Smooth muscle cell of the brain vasculature (primary cell): Measurements from ENCODE around the gene CDH23.

Source experiments
- DNase-seq: peaks from one replicate; pipeline ENCODE4 v3.0.0-alpha.2; 2012; ENCODE audit warnings: low read depth, low spot score

CDH23 gene

GRCh38 chr10:71797533-71798307 is 401.0 kb downstream of the CDH23 start:
- DNase-seq = no peak

DNA sequence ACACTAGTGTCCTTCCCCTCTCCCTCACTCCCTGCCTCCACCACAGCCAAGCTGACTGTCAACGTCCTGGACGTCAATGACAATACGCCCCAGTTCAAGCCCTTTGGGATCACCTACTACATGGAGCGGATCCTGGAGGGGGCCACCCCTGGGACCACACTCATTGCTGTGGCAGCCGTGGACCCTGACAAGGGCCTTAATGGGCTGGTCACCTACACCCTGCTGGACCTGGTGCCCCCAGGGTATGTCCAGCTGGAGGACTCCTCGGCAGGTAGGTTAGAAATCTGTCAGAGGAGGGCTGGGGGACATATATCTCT is 401.5 kb downstream of the CDH23 start:
- no peak for DNase-seq

- DNase-seq = no peak
Measured at GRCh38 chr10:71799112-71799511, 402.4 kb downstream of the CDH23 start.

- no peak for DNase-seq
Measured at GRCh38 chr10:71799608-71800453, 403.1 kb downstream of the CDH23 start.

DNA sequence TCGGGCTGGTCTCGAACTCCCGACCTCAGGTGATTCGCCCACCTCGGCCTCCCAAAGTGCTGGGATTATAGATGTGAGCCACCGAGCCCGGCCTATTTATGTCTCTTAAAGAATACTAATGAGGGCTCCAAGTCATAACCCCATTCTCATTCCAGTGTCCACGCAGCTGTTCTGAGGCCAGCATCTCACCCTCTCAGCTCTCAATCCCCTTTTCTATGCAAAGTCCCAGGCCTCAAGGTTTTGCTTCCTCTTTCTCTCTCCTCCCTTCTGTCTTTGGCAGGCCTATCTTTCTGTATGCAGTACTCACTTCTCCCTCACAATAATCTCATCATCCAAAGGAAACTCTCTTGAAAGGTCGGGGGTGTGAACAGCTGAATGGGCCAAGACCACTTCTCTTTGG is 404.6 kb downstream of the CDH23 start:
- no peak for DNase-seq

DNA sequence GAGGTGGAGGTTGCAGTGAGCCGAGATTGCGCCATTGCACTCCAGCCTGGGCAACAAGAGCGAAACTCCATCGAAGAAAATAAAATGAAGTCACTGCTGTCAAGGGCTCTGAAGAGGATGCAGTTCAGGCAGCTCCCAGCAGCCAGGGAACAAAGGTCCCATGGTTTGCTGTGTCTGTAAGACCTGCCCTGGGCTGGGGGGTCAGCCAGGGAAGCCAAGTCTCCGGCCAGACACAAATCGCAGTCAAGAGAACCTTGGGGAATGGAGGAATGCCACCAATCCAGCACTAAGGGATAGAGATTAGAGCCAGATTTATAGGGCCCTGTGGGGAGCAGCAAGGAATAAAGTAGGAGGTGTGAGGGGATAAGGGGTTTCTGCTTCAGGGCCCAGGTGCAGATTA is 405.5 kb downstream of the CDH23 start:
- DNase-seq = no peak

- DNase-seq = no peak
Measured at GRCh38 chr10:71802715-71803488, 406.2 kb downstream of the CDH23 start.

DNA sequence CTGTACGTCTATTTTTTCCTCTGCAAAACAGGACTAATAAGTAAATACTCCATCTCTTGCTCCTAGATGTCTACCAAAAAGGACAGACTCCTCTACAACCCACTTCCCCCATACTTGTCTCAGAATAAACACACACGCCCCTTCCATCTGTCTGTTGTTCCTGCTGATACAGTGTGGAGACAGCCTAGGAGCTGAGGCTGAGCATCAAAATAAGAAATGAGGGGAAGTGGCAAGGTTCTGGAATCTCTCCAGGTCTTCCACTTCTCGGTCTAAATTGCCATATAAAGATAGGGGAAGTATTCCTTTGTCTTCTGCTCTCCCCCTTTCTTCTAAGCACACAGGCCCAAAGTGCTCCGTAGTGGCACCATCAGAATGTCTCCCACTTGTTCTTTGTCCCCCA is 407.4 kb downstream of the CDH23 start:
- DNase-seq = no peak

DNA sequence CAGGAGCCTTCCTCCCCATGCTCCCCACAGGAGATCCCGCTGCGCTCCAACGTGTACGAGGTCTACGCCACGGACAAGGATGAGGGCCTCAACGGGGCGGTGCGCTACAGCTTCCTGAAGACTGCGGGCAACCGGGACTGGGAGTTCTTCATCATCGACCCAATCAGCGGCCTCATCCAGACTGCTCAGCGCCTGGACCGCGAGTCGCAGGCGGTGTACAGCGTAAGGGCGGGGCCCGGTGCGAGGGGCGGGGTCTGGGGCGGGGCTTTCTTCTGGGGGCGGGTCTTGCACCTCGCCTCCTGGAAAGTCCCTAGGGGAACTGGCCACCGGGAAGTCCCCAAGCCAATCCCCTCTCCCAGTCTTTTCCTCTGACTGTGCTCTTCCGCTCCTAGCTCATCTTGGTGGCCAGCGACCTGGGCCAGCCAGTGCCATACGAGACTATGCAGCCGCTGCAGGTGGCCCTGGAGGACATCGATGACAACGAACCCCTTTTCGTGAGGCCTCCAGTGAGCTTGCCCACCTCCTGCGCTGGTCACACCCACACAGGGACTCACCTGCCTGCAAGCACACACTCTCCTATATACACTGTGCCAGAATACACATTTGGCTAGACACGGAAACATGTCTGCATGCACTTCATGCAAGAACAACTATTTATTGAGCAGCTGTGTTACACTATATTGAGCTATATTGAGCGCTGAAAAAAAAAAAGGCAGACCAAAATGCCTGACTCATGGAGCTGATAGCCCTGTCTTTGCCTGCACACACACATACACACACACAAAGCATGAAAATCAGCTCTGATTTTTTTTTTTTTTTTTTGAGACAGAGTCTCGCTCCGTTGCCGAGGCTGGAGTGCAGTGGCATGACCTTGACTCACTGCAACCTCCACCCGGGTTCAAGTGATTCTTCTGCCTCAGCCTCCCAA is 409.3 kb downstream of the CDH23 start:
- no peak for DNase-seq

DNA sequence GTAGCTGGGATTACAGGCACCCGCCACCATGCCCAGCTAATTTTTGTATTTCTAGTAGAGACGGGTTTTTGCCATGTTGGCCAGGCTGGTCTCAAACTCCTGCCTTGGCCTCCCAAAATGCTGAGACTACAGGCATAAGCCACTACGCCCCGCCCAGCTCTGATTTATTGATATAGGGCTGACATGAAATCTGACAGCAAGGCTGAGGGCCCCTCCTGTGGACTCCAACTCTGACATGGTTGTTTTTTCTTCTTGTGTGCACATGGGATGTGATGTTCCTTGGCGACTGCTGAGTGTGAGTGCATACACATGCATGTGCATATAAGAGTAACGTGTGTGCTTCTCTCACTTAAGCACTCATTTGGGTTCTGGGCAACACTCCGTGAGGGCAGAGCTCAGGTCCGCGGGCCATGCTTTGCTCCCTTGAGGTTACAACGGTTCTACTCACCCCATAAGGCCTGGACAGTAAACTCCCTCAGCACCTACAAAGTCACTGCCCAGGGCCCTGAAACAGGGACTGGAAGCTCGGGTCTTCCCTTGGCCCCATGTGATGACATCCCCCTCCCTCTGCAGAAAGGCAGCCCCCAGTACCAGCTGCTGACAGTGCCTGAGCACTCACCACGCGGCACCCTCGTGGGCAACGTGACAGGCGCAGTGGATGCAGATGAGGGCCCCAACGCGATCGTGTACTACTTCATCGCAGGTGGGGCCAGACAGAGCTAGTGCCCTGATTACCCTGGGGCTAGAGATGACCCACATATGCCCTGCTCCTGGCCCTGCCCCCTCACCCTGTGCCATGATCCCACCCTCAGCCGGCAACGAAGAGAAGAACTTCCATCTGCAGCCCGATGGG is 410.2 kb downstream of the CDH23 start:
- DNase-seq = no peak

DNA sequence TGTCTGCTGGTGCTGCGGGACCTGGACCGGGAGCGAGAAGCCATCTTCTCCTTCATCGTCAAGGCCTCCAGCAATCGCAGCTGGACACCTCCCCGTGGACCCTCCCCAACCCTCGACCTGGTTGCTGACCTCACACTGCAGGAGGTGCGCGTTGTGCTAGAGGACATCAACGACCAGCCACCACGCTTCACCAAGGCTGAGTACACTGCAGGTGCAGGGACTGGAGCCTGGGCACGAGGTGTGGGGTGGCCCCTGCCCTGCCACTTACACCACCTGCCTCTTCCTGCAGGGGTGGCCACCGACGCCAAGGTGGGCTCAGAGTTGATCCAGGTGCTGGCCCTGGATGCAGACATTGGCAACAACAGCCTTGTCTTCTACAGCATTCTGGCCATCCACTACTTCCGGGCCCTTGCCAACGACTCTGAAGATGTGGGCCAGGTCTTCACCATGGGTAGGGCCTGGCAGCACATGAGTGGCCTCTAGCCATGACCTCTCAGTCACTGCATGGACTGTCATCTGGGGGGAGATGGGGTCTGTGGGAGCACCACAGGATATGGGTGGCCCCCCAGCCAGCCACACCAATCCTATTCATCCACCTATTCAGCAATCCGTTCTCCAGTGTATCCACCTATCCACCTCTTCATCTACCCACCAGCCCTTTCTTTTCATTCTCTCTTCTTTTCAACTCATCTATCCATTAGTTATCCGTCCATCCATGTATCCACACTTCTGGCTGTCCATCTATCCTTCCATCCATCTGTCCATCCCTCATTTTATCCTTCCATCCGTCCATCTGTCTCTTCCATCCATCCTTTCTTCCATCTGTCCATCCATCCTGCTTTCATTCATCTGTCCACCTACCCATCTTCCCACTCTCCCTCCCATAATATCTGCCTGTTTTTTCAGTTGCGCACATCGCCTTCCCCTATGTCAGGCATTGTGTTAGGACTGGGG is 411.1 kb downstream of the CDH23 start:
- no peak for DNase-seq

DNA sequence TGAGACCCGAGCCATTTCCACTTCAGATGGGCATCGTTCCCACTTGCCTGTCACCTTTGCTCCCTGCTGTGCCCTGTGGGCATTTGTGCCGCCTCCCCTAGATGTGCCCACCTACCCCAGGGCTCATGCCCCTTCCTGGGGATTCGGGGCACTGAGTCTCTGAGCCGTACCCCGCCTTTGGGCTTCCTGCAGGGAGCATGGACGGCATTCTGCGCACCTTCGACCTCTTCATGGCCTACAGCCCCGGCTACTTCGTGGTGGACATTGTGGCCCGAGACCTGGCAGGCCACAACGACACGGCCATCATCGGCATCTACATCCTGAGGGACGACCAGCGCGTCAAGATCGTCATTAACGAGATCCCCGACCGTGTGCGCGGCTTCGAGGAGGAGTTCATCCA is 412.9 kb downstream of the CDH23 start:
- no peak for DNase-seq

- DNase-seq = no peak
Measured at GRCh38 chr10:71810048-71810750, 413.5 kb downstream of the CDH23 start.

DNA sequence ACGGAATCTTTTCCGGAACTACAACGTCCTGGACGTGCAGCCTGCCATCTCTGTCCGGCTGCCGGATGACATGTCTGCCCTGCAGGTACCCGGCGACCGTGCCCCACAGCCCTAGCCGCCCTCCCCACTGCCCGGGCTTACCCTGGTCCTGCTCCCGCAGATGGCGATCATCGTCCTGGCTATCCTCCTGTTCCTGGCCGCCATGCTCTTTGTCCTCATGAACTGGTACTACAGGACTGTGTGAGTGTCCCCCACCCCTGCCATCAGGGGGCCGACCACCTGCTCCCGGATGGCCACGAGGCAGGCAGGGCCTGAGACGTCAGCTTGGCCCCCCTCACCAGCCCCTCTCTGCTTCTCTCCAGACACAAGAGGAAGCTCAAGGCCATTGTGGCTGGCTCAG is 414.6 kb downstream of the CDH23 start:
- DNase-seq = no peak

- no peak for DNase-seq
Measured at GRCh38 chr10:71812016-71812912, 415.5 kb downstream of the CDH23 start.

DNA sequence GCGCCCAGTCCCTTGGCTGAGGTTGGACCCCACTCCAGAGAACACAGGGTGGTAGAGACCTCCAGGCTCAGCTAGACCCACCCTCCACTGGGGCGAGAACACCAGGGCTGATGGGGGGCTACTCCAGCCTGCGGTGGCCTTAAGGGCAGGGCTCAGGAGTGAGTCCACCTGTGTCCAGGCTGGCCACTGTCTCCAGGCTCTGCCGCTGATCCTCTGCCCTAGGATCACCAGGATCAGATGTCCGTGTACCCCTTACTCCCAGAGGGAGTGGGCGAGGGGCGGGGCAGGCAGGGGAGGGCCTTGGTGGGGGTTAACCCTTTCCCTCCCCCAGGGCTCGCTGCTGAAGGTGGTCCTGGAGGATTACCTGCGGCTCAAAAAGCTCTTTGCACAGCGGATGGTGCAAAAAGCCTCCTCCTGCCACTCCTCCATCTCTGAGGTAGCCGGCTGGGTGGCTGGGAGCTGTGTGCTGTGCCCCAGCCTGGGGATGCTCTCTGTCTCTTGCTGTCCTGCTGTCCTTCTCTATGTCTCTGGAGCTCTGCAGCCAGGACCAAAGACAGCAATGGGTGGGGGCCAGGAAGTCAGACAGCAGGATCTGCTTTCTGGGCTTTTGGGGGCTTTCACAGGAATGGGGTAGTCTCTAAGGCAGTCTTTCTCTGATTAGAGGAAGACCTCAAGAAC is 416.3 kb downstream of the CDH23 start:
- DNase-seq = no peak

- no peak for DNase-seq
Measured at GRCh38 chr10:71814922-71815411, 418.2 kb downstream of the CDH23 start.
